GM18868 (cell line): ENCODE data around the gene ARMCX5.
A peak's percentile ranks its signal among the peaks of the same experiment; 100 is the strongest.

Experiments used
- ATAC-seq: cut with Tn5 transposase; IDR thresholded peaks from one replicate; pipeline ENCODE4 v1.9.1; 2021; ENCODE audit warnings: mild to moderate bottlenecking, moderate library complexity; ENCODE audit not compliant: unreplicated experiment

The ARMCX5 gene

GRCh38 chrX:102599084-102599950, at the start of gene ARMCX5:
Gene ARMCX5 (plus strand): TSS chrX:102599515. CDS start chrX:102602142, 2,627 bp downstream.
- peak; percentile 88 for ATAC-seq

DNA sequence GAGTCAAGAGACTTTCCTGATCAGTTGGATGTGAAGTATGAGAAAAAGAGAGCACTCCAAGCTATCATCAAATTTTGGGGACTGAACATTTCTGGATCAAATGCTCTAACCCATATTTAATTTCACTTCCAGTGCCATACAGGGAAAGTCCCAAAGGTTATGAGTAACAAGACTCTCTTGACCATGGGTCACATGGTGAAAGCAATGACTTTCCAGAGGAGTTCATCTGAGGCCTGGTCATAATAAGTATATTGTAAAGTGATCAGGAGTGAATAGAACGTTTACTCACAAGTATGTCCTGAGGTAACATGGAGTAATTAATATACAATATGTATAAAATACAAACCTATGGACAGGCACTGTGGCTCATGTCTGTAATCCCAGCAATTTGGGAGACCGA, 40.7 kb upstream of the ARMCX5 start:
- ATAC-seq, result no peak

GRCh38 chrX:102560423-102561068, 38.8 kb upstream of the ARMCX5 start:
- ATAC-seq, result no peak

DNA sequence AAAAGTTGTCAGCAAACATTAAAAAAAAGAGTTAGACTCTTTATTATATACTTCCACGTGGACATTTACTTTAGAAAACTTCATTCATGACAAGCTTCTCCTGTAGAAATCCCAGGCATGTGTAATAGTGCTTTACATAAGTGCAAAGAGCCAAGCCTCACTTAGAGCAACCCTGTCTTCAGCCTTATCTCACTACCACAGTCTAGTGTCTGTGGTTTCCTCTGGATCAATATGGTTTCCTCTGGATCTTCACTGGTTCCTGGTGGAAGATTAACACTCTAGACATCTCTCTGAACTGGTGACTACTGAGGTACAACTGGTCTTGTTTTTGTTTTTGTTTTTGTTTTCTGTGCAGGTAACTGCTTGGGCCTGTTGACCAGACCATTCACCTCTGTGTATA, 18.4 kb upstream of the ARMCX5 start:
- no peak for ATAC-seq

GRCh38 chrX:102593367-102593766, 5.9 kb upstream of the ARMCX5 start:
- ATAC-seq, result no peak

DNA sequence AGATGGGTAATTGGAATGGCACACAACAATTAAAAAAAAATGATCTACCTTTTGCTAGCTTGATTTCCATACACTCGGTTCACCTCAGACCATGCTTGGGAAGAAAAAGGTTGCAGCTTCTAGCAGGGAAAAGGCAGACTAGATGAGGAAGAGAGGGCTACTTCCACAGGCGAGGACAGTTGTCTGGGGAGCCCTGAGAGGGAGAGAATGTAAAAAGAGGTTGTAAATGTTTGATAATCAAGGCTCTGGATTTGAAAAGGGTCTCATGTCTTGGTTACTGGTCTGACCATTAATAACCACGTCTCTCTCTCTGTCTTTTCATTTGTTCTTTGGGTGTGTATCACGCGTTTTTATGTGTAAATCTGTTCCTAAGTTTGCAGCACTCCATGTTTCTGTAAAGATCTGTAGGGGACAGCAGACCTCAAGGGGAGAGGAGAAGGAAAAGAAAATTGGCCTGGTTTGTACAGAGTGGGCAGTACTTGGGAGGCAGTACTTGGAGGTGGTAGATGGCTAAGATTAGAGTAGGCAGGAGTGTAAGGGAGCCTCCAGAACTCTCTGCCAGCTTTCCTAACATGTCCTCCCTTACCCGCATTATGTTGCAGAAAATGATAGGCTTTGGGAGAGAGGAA, 750 bp downstream of the ARMCX5 start:
- no peak for ATAC-seq

GRCh38 chrX:102604327-102604726, 5.0 kb downstream of the ARMCX5 start:
- no peak for ATAC-seq

GRCh38 chrX:102606115-102606514, 6.8 kb downstream of the ARMCX5 start:
- no peak for ATAC-seq

- ATAC-seq, result no peak
Measured at GRCh38 chrX:102610905-102611304, 11.6 kb downstream of the ARMCX5 start.

DNA sequence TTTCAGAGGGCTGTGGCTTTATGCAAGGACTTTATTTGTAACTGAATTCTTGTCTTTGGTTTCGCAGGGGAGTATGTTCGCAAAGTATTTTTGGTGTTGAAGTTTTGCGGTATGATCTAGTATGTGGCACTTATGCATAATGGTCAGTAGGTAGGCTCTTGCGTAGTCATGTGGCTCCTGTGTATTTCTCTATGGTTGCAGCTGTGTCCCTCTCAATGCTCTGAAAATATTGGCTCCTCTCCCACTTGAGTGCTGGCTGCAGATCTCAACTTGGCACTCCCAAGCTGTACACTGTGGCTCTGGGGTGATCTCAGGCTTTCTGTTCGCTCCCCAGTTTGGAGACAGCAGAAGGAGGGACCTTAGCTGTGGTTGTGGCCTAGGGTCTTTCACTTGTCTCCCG, 24.8 kb downstream of the ARMCX5 start:
- ATAC-seq, result no peak

DNA sequence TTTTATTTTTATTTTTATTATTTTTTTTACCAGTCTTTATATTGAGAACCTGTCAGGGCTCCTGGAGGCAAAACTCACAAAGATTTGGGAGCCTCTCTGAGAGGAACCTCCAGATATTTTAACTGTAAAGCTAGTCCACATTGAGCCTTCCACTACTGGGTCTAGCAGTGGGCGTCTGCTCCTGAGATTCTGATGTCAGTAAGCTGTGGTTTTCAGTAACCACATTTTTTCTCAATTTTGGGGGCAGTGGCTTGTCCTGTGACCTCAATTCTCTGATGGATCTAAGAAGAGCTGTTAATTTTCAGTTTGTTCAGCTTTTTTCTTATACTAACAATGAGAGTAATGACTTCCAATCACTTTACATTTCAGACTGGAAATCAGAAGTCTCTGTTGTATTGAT, 28.3 kb downstream of the ARMCX5 start:
- ATAC-seq, result no peak

GRCh38 chrX:102637561-102637960, 38.2 kb downstream of the ARMCX5 start:
- no peak for ATAC-seq

DNA sequence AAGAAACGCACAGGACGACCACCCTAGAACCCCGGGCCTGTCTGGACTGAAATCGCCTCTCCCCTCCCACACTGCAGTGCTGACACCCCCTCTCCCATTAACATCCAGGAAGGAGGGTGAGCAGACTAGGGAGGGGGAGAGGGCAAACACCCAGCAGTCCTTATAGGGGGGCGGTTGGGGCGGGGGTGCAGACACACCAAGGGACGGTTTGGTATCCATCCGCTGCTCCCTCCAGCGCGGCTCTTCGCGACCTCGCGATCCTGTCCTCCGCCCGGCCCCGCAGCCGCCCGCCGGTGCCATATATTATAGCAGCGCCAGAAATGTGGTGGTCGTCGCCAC, 51.6 kb downstream of the ARMCX5 start:
- ATAC-seq, result no peak

GRCh38 chrX:102651242-102652011, 52.1 kb downstream of the ARMCX5 start, which contains the start of gene GPRASP1:
Gene GPRASP1 (plus strand): TSS chrX:102651483. CDS start chrX:102653914, 2,431 bp downstream.
- ATAC-seq, result peak; percentile 39

- ATAC-seq, result peak; percentile 92
Measured at GRCh38 chrX:102652031-102652688, 52.8 kb downstream of the ARMCX5 start.
